Measurements from ENCODE around the gene RAC3.

GRCh38 chr17:82035488-82035887 lies 4.0 kb downstream of the RAC3 start:
- TF ChIP-seq CTCF (IDR thresholded peaks at IDR 0.05) (no peak), POLR2A (IDR thresholded peaks at IDR 0.05) (no peak)

Data from sigmoid colon (tissue), 3 donors.